Endometrial microvascular endothelial cells (primary cell): ENCODE results near the gene UBE2O. TPM values are rescaled to one million over a fixed set of nuclear protein-coding genes. Genes with fewer than 3 reads are reported as not detected.

Source experiments
- in situ Hi-C: cut with HindIII; loops from 2 replicates; pipeline ENCODE4 v1.10.0; 2017; ENCODE audit warnings: low sequenced_read_pairs, low pct_unique_long_range_greater_than_20kb; ENCODE audit errors: inconsistent ontology term
- total RNA-seq: library from RNA; depleted of rRNA; stranded (reverse); fragments of >200 nt; gene quantifications from one replicate; pipeline ENCODE4 v1.2.3, GENCODE V29; 2015; ENCODE audit errors: inconsistent ontology term

UBE2O gene
- total RNA-seq, 1 donor from 2014 or later, result 31.9 TPM

DNA sequence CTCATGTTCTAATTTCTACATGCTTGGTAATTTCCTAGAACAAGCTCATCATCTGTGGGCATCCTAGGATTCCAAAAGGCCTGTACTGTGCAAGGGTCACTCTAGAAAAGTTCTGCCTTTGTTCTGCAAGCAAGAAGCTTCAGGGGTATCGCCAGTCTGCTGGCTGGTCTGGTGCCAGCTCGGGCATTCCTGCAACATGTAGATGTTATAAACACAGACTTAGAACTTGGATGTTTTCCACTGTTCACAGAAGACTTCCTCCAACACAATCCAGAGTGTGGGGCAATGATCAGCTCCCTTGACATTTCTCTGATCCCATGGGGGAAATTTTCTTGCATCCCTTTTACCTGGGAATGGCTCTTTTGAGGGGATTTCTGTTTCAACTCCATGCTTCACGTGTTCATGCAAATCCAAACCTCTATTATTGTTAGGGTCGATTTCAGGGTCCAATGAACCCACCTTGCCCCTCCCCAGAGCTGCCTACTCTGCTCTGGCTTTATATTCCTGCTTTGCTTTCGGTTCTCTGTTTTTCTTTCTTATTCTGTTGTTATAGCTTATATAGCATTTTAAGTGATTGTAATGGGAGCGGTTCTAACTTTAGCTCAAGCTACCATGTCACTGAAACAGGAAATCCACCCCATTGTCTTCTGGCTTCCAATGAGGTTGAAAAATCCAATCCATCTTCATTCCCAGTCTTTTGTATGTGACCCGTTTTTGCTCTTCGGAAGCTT lies 25.3 kb downstream of the UBE2O start:
- in situ Hi-C loops, result no loop called here

DNA sequence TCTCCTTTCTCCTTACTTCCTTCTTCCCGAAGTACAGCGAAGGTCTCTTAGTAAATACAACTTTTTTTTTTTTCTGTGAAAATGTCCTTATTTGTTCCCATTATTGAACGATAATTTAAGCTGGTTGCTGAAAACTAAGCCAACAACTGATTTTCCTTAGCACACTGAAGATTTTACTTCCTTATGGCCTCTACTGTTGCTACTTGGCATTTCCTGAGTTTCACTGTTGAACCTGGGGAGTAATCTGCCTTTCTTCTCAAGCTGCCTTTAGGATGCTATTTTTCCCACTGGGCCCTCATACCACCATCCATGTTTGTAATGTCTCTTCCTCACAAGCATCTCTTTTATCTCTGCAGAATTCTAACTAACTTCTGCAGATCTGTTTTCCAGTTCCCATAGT lies 26.1 kb downstream of the UBE2O start:
- in situ Hi-C loops, result no loop called here

DNA sequence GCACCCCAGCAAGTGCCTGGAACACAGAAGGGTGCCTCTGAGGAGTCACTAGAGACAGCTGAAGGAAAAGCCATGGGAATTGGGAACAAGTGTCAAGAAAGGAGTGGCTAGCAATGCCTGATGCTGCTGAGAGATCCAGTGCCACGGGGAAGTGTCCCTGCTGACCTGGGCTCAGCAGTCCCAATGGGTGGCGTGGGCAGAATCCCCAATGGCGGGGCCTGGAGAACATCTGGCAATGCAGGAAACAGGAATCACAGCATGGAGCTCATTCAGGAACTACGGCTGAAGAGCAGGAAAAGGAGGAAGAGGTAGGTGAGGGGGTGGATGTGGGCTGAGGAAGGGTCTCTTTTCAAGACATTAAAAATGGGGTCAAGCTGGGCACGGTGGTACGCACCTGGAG lies 30.1 kb downstream of the UBE2O start:
- in situ Hi-C loops, result no loop called here

DNA sequence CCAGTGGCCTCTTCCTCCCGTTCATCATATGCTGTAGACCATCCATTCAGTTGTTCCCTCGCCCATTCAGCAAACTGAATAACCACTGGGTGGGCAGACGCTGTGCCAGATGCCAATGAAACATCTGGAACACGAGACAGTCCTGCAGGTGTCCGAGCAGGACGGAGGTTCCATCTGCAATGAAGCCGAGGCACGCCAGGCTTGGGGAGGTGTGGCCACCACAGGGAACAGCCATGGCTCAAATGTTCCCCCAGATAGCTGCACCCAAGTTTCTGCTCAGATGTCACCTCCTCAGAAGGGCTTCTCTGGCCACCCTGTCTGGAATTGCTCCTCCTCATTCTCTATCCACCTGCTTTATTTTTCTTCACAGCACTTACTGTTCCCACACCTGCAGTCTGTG lies 30.5 kb downstream of the UBE2O start:
- in situ Hi-C loops, result no loop called here

DNA sequence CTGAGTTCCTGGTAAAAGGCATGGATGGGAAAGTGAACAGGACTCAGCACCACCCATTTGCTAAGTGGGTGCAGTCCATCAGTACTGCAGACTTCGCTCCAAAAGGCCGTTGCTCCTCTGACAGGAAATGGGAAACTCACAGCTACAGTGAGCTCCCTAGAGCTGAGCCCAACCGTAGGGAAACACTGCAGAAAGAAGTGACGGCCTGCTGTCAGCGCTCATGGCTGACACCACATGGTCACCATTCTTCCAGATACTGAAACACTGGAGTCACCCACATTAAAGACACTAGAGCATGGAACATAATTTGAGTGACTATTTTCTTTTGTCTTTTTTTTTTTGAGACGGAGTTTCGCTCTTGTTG lies 31.9 kb downstream of the UBE2O start:
- in situ Hi-C loops, result no loop called here

DNA sequence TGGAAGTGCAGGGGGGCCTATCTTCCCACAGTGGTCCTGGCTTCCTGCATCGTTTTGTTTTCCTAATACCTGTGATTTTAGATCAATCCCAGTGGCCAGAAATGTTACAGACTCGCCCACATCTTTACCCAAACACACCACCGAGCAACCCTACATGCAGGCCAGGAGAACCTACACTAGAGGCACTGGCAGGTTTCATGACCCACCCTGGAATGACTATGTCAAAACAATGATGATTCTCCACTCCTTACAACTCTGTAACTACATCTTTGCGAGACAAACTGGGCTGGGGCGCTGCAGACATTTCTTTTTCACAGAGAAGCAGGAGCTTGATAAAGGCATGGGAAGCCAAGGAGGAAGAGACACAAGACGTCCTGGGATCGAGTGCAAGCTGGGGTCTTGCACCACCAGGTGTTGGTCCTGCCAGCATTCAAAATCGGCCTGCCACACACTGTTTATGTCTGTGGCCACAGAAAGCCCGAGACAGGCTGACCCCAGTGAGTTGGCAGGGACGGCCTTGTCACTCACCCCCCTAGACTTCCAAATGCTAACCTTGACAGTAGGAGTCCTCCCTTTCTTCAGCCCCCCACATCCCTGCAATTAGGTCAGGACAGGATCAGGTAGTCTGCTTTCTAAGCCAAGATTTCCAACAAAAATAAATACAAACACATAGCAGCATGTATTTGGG lies 32.5 kb downstream of the UBE2O start:
- in situ Hi-C loops, result no loop called here

DNA sequence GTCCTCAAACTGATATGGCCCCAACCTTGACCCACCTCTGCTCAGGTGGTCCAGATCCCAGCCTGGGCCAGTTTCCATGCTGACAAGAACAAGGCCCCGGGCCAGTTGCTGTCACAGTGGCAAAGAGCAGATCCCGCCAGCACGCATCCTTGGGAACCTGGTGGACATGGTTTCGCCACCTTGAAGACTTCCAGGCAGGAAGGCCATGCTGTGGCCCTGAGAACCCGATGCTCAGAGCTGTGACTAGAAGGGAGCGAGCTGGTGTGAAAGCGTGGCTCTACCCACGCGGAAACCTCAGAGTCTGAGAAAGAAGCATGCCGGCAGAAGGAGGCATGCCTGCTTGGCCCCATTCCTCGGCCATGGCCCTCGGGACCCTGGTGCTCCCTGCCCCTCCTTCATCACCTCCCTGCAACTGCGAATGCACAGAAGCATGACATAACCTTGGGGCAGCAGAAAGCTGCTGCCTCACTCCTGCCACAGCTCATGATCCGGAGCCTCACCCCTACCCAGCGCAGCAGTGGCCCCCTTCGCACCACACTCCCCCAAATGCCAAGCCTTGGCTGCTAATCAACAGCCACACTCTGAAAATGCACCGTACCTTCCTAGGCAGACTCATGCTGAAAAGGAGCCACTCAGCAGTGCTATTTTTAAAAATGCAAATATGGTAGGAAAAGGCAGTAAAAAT lies 33.2 kb downstream of the UBE2O start:
- in situ Hi-C loops, result no loop called here

DNA sequence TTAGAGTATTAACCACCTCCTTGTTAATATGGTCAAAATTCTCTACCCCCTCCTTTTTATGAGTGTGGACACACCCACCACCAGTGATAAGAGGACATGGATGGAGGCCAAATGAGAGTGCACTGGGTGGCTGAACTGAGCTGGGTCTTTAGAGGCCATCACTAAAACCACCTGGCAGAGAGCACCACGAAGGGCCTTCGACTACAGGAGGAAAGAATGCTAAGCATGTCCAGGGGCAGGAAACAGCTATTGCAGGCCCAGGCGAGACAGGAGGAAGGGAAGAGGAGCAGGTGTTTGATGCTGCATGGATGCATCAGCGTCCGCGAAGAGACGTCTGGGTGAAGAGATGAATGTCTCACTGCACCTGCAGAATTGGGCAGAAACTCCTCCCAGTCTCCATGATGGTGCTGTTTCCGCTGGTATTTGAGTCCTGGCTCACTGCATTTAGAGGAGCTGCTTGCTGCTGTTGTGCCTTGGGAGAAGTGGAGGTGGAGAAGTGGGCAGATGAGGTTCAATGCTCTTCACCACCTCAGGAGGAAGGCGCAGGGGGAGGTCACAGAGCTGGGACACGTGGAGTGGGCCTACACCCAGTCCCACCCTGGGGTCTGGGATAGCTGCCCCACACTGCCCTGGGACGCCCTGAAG lies 35.3 kb downstream of the UBE2O start:
- in situ Hi-C loops, result no loop called here

DNA sequence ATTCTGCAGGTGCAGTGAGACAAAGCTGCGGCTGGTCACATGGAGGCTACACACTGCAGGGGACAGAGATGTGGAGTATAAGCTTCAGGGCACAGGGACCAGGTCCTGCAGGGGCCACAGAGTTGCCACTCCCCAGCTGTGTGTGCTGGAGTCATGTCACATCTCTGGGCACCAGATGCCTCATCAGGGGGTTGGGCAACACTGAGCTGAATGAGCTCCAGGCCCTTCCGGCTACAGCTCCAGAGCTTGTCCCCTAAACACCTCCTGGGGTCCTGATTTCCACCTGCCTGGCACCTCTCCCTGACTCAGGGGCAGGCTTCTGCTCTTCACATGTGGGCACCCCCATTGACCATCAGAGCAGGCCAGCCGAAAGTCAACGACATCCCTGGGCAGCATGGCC lies 36.1 kb downstream of the UBE2O start:
- in situ Hi-C loops, result no loop called here

DNA sequence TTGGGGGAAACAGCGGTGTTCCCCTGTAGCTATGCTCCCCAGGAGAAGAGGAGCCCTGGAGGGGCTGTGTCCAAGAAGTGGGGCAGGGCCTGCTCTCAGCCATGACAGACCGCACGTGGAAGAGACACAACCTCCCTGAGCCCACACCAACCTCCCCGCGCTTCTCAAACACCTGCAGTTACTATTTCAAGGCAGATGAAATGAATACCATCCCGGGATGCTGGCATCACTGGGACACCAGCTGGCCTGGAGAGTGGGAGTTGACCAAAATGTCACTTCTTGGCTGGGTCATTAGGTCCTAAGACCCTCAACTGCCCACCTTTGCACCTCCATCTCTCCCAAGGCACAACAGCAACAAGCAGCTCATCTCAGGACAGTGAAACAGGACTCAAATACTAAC lies 36.5 kb downstream of the UBE2O start:
- in situ Hi-C loops, result no loop called here

DNA sequence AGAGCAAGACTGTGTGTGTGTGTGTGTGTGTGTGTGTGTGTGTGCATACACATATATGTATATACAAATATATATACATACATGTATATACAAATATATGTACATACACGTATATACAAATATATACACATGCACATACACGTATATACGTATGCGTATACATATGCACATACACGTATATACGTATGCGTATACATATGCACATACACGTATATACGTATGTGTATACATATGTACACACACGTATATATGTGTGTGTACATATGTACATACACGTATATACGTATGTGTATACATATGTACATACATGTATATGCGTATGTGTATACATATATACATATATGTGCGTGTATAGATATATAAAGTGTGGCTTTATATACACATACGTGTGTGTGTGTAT lies 37.2 kb downstream of the UBE2O start:
- in situ Hi-C loops, result no loop called here

DNA sequence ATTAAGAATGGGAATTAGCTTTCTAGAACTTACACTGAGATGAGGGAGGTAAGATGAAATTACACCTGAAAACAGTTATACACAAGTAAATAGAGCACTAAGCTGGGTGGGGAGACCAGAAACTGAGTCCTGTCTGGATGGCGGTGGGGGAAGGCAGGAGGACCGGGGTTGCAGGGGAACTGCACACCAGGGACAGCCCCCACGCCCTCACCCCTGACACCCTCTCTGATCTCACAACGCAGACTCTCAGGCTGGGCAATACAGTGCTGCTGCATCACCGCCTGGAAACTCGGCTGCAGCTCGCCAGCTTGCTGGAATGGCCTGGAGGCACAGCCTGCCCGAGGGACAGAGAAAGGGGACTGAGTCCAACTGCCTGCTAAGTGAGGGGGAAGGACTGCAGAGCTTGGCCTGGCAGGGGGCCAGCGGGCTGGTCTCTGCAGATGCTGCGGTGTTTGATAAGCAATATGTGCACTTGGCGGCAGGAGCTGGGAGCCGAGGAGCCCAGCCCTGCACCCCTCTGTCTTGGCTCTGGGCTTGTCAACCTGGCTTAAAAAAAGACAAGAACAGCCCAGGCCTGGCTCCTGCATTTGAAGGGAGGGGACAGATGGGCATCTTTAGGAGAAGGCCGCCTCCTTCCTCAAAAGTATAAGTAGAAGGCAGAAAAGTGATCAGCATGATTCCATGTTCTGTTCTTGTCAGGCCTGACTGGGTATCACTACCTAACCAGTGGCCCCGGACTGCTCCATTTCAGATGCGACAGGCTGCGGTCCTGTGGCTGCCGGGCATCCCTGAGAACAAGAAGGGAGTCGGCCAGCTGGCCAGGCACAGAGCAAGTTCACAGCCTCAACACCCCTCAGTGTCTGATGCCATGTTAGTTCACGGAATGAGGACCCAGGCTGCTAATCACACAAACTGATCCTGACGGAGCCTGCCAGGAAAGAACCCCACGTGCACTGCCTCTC lies 38.3 kb downstream of the UBE2O start:
- in situ Hi-C loops, result no loop called here

DNA sequence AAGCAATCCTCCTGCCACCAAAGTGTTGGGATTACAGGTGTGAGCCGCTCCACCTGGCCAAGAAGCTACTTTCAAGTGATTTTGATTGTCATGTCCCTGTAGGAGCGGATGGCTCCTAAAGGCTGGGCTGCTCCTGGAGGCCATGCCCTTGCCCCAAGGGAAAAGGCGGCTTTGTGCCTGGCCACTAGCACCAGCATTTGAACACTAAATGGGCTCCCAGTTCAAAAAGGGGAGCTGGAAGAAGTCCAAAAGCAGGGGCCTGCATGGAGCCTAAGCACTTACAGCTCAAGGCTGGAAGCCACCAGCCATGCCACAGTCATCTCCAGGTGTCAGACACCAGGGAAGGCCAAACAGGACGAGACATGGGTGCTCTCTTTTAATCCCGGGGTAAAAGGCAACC lies 41.7 kb downstream of the UBE2O start:
- in situ Hi-C loops, result no loop called here

DNA sequence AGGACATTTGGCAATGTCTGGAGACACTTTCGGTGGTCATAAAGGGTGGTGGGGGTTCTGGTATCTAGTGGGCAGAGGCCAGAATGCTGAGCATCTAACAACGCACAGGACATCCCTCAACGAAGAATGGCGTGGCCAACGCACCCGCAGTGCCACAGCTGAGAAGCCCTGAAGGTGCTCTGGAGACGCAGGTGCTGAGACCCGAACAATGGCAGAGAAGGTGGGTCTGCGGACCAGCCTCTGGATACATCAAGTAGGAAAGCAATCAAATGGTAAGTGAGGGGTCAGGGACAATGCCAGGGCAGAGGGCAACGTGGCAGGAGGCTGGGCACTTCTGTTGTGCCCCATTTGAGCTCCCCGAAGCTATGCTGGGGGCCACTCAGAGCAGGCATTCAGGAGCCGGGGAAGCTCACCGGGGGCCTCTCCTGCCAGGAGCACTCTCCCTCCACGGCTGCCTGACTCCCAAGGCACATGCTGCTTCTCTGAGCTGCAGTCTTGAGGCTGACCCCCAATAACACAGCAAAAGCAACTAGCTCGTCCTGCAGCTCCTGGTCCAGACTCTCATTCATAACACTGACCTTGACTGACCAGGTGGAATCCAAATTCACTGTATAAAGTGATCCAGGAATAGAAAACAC lies 42.5 kb downstream of the UBE2O start:
- in situ Hi-C loops, result no loop called here

DNA sequence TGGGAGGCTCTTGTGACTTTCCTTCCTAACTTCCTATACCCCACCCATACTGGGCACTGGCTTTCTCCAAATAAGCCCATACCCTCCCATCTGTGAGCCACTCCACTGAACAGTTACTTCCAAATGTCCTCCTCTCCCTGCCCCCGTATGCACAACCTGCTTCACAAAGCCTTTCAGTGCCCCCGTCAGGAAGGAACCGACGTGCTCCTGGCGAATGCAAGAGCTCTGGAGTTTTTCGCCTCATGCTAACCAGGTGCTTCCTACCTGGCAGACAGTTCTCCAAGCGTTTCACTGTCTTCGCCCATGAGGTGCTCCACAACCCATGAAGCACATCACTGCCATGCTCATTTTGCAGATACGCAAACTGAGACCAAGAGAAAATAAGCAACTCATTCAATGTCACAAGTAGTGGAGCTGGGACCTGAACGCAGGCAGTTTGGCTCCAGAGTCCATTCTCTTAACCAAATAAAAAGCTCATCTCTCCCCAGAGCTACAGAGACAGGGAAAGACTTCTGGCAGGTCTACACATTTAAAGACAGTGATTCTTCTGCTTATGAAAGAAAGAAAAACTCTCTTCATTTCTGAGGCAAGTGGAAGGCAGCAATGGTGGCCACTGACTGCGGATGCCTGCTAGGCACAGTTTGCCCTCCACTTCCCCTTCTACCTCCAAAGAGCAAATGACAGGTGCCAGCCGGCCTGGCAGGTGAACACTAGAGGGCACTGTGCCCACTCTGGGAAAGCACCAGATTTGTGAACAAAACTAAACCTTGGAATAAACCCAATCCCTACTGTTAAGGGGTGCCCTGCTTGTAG lies 44.7 kb downstream of the UBE2O start:
- in situ Hi-C loops, result no loop called here

DNA sequence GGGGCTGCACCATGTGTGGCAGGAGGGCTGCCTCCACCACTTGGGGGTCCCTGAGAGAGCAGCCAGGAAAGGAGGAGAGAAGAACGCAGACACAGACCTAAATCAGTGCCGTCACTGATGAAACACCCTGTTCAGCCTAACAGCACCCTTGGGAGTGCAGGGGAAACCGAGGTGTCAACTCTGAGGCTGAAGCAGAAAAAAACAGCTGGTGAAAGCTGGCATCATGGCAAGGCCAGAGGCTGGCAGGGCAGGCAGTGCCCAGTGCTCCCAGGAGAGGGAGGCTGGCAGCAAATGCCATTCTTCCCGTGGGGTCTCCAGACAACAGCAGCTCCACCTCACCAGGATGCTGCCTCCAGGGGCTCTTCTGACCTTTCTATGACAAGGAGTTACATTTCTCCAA lies 45.4 kb downstream of the UBE2O start:
- in situ Hi-C loops, result no loop called here

DNA sequence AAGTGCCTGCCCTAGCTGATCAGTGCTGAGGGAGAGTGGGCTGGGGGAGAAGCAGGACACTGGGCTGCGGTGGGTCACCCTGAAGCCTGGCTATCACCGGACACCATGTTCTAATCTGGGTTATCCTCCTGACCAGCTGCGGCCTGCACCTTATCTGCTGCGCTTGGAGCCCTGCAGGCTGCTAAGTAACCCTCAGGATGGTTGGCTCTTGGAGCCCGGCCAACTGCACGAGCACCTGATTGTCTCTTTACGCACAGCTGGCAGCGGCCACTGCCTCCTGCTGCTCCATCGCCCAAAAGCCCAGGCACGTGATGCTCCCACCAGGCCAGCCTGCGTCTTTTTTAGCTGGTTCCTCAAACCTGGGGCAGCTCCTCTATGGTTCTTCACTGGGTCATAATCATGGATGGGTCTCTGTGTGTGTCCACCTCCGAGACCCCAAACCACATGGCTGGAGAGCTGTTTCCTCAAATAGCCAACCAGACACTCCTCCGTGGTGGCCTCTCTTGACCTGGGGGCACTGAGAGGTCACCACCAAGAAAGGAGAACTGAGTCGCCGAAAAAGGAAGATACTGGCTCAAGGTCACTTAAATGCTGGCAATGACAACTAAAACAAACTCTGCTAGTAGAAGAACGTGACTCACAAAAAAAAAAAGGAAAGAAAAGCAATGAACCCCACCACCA lies 46.8 kb downstream of the UBE2O start:
- in situ Hi-C loops, result no loop called here
